ENCODE results near the gene MYLK. TPM values are rescaled to one million over a fixed set of nuclear protein-coding genes. Genes with fewer than 3 reads are reported as not detected.

Gene MYLK
- polyA plus RNA-seq, 3 donors from 2014 or later = 0.36 to 3.7 (median 0.89) TPM

Other genes starting within 250 kb of the MYLK start
- gene CCDC14, start 76.9 kb upstream of the MYLK start, polyA plus RNA-seq = 1 to 10 TPM in 2 of 3 donors, under 1 TPM in 1; 0.17 to 6.4 (median 1.1) TPM
- gene ROPN1, start 107.8 kb upstream of the MYLK start, polyA plus RNA-seq = not detected
- 1 to 10 TPM in 2 of 3 donors, under 1 TPM in 1; 0.34 to 2.1 (median 1.4) TPM for gene KALRN, start 149.0 kb upstream of the MYLK start, polyA plus RNA-seq

All from immature natural killer cell (primary cell).